Panc1 (cell line): ENCODE results near the gene GFER.

Experiments used
- TCF7L2 ChIP-seq: IDR thresholded peaks from 2 replicates; pipeline ENCODE4 v1.6.1; 2011; ENCODE audit warnings: mild to moderate bottlenecking, low read depth, low read length, inconsistent platforms
- TF ChIP-seq, protein P1 (sequence below): fragments of 450-650 bp; IDR thresholded peaks from 2 replicates; pipeline ENCODE4 v1.5.1; 2017; ENCODE audit warnings: mild to moderate bottlenecking

DNA sequence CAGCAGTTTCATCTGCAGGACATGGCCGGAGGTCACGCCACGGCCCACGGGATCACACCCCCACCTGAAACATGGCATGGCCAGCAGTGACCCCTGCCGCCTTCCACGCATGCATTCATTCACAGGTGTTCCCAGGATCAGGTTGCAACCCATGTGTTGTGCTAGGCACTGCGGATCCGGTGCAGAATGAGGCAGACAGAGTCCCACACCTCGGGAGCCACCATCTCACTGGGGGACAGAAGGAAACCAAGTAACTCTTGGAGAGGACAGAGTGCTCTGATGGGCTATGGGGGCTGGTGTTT is 36.7 kb upstream of the GFER start:
- TF ChIP-seq, protein P1, sequence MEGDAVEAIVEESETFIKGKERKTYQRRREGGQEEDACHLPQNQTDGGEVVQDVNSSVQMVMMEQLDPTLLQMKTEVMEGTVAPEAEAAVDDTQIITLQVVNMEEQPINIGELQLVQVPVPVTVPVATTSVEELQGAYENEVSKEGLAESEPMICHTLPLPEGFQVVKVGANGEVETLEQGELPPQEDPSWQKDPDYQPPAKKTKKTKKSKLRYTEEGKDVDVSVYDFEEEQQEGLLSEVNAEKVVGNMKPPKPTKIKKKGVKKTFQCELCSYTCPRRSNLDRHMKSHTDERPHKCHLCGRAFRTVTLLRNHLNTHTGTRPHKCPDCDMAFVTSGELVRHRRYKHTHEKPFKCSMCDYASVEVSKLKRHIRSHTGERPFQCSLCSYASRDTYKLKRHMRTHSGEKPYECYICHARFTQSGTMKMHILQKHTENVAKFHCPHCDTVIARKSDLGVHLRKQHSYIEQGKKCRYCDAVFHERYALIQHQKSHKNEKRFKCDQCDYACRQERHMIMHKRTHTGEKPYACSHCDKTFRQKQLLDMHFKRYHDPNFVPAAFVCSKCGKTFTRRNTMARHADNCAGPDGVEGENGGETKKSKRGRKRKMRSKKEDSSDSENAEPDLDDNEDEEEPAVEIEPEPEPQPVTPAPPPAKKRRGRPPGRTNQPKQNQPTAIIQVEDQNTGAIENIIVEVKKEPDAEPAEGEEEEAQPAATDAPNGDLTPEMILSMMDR = no peak
- no peak for TF ChIP-seq TCF7L2
